DND-41 (cell line): Measurements from ENCODE around the gene FMN1.

Experiments
- ATAC-seq: fragments of 200-7000 bp; cut with Tn5 transposase; 3 replicates; pipeline ENCODE4 v1.9.1; 2021; ENCODE audit warnings: low read depth; ENCODE audit not compliant: insufficient read depth
- DNase-seq: peaks from one replicate; pipeline ENCODE4 v3.0.0-alpha.2; 2020
- H2AFZ ChIP-seq: 2 replicates; pipeline ENCODE4 v1.6.0; 2012; ENCODE audit warnings: low read depth, low read length
- H3K27ac ChIP-seq: 2 replicates; pipeline ENCODE4 v1.5.1; 2012; ENCODE audit warnings: low read length, inconsistent platforms
- H3K27me3 ChIP-seq: fragments of 200-600 bp; sonication (generic); 2 replicates; pipeline ENCODE4 v1.6.0; 2012; ENCODE audit warnings: low read length, mild to moderate bottlenecking, inconsistent platforms; ENCODE audit not compliant: insufficient read depth, poor library complexity
- H3K36me3 ChIP-seq: 2 replicates; pipeline ENCODE4 v1.5.1; 2012; ENCODE audit warnings: low read length, inconsistent platforms; ENCODE audit not compliant: insufficient read depth
- H3K4me1 ChIP-seq: 2 replicates; pipeline ENCODE4 v1.5.1; 2012; ENCODE audit warnings: mild to moderate bottlenecking, low read length; ENCODE audit not compliant: insufficient read depth
- H3K4me2 ChIP-seq: 2 replicates; pipeline ENCODE4 v1.6.0; 2012; ENCODE audit warnings: mild to moderate bottlenecking, moderate library complexity, low read length, inconsistent platforms; ENCODE audit not compliant: insufficient read depth
- H3K4me3 ChIP-seq, 2 experiments: fragments of 200-600 bp in 1 of 2; shearing (Covaris generic) in 1 of 2; 2 replicates each; pipeline ENCODE4 v1.5.1; 2012 to 2016; ENCODE audit warnings: inconsistent platforms in 2 of 2, low read length in 2 of 2, mild to moderate bottlenecking in 2 of 2, low read depth in 1 of 2, moderate library complexity in 1 of 2
- H3K79me2 ChIP-seq: 2 replicates; pipeline ENCODE4 v1.6.0; 2012; ENCODE audit warnings: low read length, inconsistent platforms; ENCODE audit not compliant: insufficient read depth
- H3K9ac ChIP-seq: 2 replicates; pipeline ENCODE4 v1.6.0; 2012; ENCODE audit warnings: low read depth, mild to moderate bottlenecking, inconsistent platforms, low read length, moderate library complexity
- H3K9me3 ChIP-seq: 2 replicates; pipeline ENCODE4 v1.5.1; 2012; ENCODE audit warnings: low read length, moderate library complexity, mild to moderate bottlenecking, inconsistent platforms; ENCODE audit not compliant: insufficient read depth, severe bottlenecking
- H4K20me1 ChIP-seq: 2 replicates; pipeline ENCODE4 v1.6.0; 2012; ENCODE audit warnings: low read length; ENCODE audit not compliant: insufficient read depth
- EZH2 ChIP-seq: IDR thresholded peaks from 3 replicates; pipeline ENCODE4 v1.6.1; 2012; ENCODE audit warnings: borderline replicate concordance, low read depth, mild to moderate bottlenecking, moderate library complexity, low read length, inconsistent platforms; ENCODE audit not compliant: severe bottlenecking
- TF ChIP-seq, protein P1 (sequence below): IDR thresholded peaks from 2 replicates; pipeline ENCODE4 v1.5.1; 2012; ENCODE audit warnings: borderline replicate concordance, low read length, moderate library complexity, mild to moderate bottlenecking; ENCODE audit not compliant: poor library complexity, severe bottlenecking; ENCODE audit errors: extremely low read depth

The FMN1 gene

DNA sequence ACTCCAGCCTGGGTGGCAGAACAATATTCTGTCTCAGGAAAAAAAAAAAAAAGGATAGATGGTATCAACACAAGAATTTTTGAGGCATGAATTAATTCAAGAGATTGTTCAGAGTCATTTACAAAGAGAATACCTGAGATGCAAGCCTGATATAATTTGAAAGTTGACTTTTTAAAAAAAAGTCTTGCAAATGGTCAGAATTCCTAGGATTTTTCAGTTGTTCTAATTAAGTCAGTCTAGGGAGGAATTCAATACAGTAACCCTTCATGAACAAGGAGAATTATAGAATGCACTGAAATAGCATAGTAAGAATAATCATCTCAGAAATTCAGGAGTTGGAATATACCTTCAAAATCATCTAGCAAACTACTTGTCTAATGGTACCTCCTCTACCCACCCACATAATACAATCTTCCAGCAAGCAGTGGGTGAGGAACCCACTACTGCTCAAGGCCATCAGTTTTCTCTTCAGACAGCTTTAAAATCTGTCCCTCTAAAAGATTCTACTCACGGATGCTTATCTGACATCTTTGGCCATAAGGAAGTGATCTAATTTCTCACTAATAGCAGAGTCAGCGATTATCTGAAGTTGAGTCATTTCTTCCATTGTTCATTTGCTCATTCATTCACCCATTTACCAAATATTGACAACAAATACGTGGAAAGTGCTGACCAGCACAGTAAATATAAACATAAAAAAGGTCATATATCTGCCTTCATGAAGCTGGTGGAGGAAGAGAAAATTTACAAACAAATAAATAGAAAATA lies 317.1 kb downstream of the FMN1 start:
- TF ChIP-seq EZH2 = no peak
- TF ChIP-seq, protein P1, sequence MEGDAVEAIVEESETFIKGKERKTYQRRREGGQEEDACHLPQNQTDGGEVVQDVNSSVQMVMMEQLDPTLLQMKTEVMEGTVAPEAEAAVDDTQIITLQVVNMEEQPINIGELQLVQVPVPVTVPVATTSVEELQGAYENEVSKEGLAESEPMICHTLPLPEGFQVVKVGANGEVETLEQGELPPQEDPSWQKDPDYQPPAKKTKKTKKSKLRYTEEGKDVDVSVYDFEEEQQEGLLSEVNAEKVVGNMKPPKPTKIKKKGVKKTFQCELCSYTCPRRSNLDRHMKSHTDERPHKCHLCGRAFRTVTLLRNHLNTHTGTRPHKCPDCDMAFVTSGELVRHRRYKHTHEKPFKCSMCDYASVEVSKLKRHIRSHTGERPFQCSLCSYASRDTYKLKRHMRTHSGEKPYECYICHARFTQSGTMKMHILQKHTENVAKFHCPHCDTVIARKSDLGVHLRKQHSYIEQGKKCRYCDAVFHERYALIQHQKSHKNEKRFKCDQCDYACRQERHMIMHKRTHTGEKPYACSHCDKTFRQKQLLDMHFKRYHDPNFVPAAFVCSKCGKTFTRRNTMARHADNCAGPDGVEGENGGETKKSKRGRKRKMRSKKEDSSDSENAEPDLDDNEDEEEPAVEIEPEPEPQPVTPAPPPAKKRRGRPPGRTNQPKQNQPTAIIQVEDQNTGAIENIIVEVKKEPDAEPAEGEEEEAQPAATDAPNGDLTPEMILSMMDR = no peak
- H2AFZ ChIP-seq = no peak overlapping the region
- no peaks in the 10 kb centered on the region for H3K4me1 ChIP-seq
- H3K9me3 ChIP-seq = no peaks in the 10 kb centered on the region
- no peak overlapping the region for H3K4me3 ChIP-seq
- no peak for DNase-seq
- H3K79me2 ChIP-seq = no peaks in the 10 kb centered on the region
- H3K27me3 ChIP-seq = peaks cover 7% of the 10 kb centered on the region
- H3K4me2 ChIP-seq = no peak overlapping the region
- no peak for ATAC-seq
- no peak overlapping the region for H3K27ac ChIP-seq
- H3K9ac ChIP-seq = no peak overlapping the region
- H3K36me3 ChIP-seq = no peaks in the 10 kb centered on the region
- H4K20me1 ChIP-seq = no peaks in the 10 kb centered on the region

DNA sequence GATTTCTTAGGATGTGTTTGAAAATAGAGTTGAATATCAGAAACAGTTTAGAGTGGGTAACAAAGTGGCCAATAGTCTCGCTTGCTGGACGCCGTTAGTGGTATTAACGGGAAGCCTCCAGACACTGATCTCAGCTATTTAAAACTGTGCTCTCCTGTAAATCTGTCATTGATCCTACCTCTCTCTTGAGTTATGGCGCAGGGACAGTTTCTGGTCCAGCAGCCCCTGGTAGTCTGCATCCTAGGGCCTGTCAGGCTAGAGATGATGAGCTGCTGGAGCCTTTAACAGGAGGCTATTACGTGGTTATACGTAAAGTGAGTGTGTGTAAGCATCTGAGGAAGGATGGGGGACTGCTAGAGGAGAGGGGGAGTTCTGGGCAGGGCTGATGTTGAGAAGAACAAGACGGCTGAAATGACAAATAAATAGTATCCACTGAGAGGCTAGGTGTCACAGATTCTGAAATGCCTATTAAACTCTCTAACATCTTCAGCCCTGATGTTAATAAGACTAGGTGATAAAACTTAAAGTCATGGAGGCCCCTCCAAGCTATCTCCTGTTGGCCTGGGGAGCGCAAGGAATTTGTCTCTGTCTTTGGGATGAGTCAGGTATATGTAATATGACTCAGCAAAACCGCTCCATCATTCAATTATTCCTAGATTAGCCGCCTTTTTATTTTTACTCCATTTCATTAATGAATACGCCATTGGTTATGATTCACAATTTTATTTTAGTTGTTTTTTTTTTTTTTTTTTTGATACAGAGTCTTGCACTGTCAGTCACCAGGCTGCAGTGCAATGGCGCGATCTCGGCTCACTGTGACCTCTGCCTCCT lies 321.0 kb downstream of the FMN1 start:
- no peaks in the 10 kb centered on the region for H3K79me2 ChIP-seq
- H2AFZ ChIP-seq = no peak overlapping the region
- no peaks in the 10 kb centered on the region for H3K4me1 ChIP-seq
- H3K27ac ChIP-seq = no peak overlapping the region
- H3K9ac ChIP-seq = no peak overlapping the region
- peaks cover 5% of the 10 kb centered on the region for H3K27me3 ChIP-seq
- H3K9me3 ChIP-seq = no peaks in the 10 kb centered on the region
- TF ChIP-seq, protein P1 = no peak
- TF ChIP-seq EZH2 = no peak
- no peaks in the 10 kb centered on the region for H4K20me1 ChIP-seq
- no peak for DNase-seq
- H3K4me3 ChIP-seq = no peak overlapping the region
- H3K36me3 ChIP-seq = no peaks in the 10 kb centered on the region
- no peak overlapping the region for H3K4me2 ChIP-seq
- ATAC-seq = no peak

DNA sequence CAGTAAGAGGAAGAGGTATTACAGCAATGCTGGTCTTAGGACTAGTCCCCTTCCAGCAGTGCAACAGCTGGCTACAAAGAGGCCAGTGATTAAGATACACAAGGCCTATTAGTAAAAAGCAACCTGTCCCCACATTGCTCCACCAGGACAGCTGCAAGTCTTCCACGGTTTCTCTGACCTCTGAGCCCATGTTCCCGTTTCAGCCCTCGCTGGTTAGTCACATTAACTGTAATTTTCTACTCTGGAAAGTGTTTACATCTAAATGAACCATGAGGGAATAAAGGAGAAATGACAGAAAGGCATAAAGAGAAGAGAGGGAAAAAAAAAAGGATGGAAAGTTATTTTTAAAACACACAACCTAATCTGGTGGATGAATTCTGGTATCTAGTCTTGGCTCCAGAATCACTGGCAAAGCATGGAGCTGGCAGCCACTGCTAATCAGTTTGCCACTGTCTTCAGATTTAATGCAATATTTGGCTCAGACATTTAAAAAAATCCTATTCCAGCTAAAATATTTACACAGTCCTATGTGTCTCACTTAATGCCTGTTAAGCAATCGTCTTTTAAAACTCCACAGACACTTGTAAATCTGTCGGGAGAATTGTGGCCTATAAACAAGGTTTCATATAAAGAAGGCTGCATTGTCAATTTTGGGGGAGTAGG lies 321.8 kb downstream of the FMN1 start:
- ATAC-seq (no peak), DNase-seq (no peak)
- no peaks in the 10 kb centered on the region for H4K20me1 ChIP-seq
- no peak overlapping the region for H3K9ac ChIP-seq
- H3K4me2 ChIP-seq = no peak overlapping the region
- no peaks in the 10 kb centered on the region for H3K36me3 ChIP-seq
- H2AFZ ChIP-seq = no peak overlapping the region
- H3K4me1 ChIP-seq = no peaks in the 10 kb centered on the region
- peaks cover 2% of the 10 kb centered on the region for H3K27me3 ChIP-seq
- TF ChIP-seq EZH2 = no peak
- TF ChIP-seq, protein P1 = no peak
- H3K27ac ChIP-seq = no peak overlapping the region
- H3K9me3 ChIP-seq = no peaks in the 10 kb centered on the region
- no peak overlapping the region for H3K4me3 ChIP-seq
- no peaks in the 10 kb centered on the region for H3K79me2 ChIP-seq
